ENCODE measurements around the gene ACTA1.

The ACTA1 gene

GRCh38 chr1:229457436-229457835 is 23.5 kb upstream of the ACTA1 start:
- DNase-seq (ENCODE audit: low spot score): no peak
- in situ Hi-C loops (cut with MboI; ENCODE audit: low sequenced_read_pairs, unreplicated experiment): no loop called here
- TF ChIP-seq CTCF (IDR thresholded peaks at IDR 0.05; ENCODE audit: borderline replicate concordance, control extremely low read depth, extremely low read depth, insufficient read depth, missing control alignments): no peak

GRCh38 chr1:229456016-229456415 is 22.1 kb upstream of the ACTA1 start:
- no peak for DNase-seq (ENCODE audit: low spot score)
- TF ChIP-seq CTCF (IDR thresholded peaks at IDR 0.05; ENCODE audit: borderline replicate concordance, control extremely low read depth, extremely low read depth, insufficient read depth, missing control alignments): no peak
- in situ Hi-C loops (cut with MboI; ENCODE audit: low sequenced_read_pairs, unreplicated experiment): no loop called here

- no peak for DNase-seq (ENCODE audit: low spot score)
- in situ Hi-C loops (cut with MboI; ENCODE audit: low sequenced_read_pairs, unreplicated experiment): no loop called here
- no peak for TF ChIP-seq CTCF (IDR thresholded peaks at IDR 0.05; ENCODE audit: borderline replicate concordance, control extremely low read depth, extremely low read depth, insufficient read depth, missing control alignments)
Observed at GRCh38 chr1:229454056-229454455, 20.2 kb upstream of the ACTA1 start.

DNA sequence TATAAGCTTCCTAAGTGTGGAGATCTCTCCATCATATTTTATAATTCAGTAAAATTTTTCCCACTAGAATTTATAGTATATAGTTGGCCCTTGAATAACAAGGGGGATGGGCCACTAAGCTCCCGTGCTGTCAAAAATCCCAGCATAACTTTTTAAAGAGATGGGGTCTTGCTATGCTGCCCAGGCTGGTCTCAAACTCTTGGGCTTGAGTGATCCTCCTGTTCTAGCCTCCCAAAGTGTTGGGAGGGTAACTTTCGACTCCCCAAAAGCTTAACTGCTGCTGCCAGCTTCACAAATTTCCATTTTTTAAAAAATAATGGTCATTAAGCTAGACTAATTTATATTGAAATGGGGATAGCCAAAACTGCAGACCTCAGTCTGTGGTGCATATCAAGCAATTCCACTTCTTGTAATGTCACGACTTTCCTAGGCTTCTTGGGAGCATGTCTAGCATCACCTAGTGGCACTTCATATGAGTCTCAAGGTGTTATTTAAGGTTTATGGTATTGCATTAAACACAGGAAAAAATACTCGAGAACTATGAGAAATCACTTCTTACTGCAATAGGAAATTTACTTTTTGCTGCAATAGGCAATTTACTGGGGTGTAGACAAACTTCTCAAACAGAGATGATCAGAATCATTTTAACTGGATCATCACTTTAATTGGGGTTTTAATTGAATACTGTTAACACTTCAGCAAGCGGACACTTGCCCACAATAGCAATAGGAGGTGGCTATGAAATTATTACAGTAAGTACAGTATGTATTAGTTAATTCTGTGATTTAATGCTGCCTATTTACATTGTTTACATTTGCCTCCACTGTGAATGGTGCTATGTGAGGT is 19.3 kb upstream of the ACTA1 start:
- no peak for DNase-seq (ENCODE audit: low spot score)
- TF ChIP-seq CTCF (IDR thresholded peaks at IDR 0.05; ENCODE audit: borderline replicate concordance, control extremely low read depth, extremely low read depth, insufficient read depth, missing control alignments): no peak
- in situ Hi-C loops (cut with MboI; ENCODE audit: low sequenced_read_pairs, unreplicated experiment): no loop called here

DNA sequence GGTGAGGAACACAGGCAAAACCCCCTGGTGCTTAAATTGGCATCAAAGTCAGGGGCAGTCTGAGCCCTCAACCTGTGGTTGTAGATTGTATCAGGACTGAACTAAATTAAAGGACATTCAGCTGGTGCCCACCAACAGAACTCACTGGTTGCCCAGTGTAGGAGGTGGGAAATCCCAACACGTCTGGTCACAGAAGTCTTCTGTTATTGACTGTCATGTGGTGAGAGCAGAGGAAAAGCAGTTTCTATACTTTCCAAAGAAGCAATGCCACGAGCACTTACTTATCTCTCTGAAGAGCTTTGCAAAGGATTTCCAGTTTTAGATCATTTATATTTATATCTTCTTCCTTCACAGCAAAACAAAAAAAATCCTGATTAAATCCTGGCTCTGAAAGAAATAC is 15.0 kb upstream of the ACTA1 start:
- no peak for TF ChIP-seq CTCF (IDR thresholded peaks at IDR 0.05; ENCODE audit: borderline replicate concordance, control extremely low read depth, extremely low read depth, insufficient read depth, missing control alignments)
- in situ Hi-C loops (cut with MboI; ENCODE audit: low sequenced_read_pairs, unreplicated experiment): no loop called here
- DNase-seq (ENCODE audit: low spot score): no peak

GRCh38 chr1:229448354-229448753 is 14.5 kb upstream of the ACTA1 start:
- in situ Hi-C loops (cut with MboI; ENCODE audit: low sequenced_read_pairs, unreplicated experiment): no loop called here
- DNase-seq (ENCODE audit: low spot score): no peak
- no peak for TF ChIP-seq CTCF (IDR thresholded peaks at IDR 0.05; ENCODE audit: borderline replicate concordance, control extremely low read depth, extremely low read depth, insufficient read depth, missing control alignments)

Measured in GM13976 (cell line).